Activated CD8-positive, alpha-beta T cell treated with anti-CD3 and anti-CD28 coated beads for 36 hours (primary cell): ENCODE results near the gene IGFN1. TPM values are rescaled to one million over a fixed set of nuclear protein-coding genes. Genes with fewer than 3 reads are reported as not detected.

Experiments used
- ATAC-seq: fragments of 200-7000 bp; cut with Tn5 transposase; one replicate; pipeline ENCODE4 v1.10.0; 2021; ENCODE audit warnings: mild to moderate bottlenecking, moderate library complexity
- CTCF ChIA-PET: fragments of 350-600 bp; sonication (Branson Sonifier 250); formaldehyde crosslinking; loops from one replicate; lab custom pipeline; 2021; ENCODE audit warnings: antibody characterized with exemption; lab: Charles Lee
- POLR2A ChIA-PET: fragments of 350-600 bp; sonication (Branson Sonifier 250); formaldehyde crosslinking; loops from one replicate; lab custom pipeline; 2021; ENCODE audit warnings: antibody characterized with exemption; lab: Charles Lee
- DNase-seq: peaks from one replicate; pipeline ENCODE4 v3.0.0-alpha.2; 2020
- H3K27ac Mint-ChIP-seq: one replicate; pipeline ENCODE4 v1.8.0; 2021; ENCODE audit warnings: mild to moderate bottlenecking, mixed read lengths
- H3K27me3 Mint-ChIP-seq: one replicate; pipeline ENCODE4 v1.8.0; 2021; ENCODE audit warnings: mixed read lengths
- H3K36me3 Mint-ChIP-seq: one replicate; pipeline ENCODE4 v1.8.0; 2021; ENCODE audit warnings: low read depth, mixed read lengths
- H3K4me1 Mint-ChIP-seq: one replicate; pipeline ENCODE4 v1.8.0; 2021; ENCODE audit warnings: low read depth, mixed read lengths
- H3K4me3 Mint-ChIP-seq: one replicate; pipeline ENCODE4 v1.8.0; 2021; ENCODE audit warnings: mild to moderate bottlenecking, moderate library complexity, mixed read lengths
- H3K9me3 Mint-ChIP-seq: one replicate; pipeline ENCODE4 v1.8.0; 2021; ENCODE audit warnings: mixed read lengths
- CTCF ChIP-seq: fragments of 200-600 bp; IDR thresholded peaks from one replicate; pipeline ENCODE4 v1.8.0; 2022; ENCODE audit warnings: antibody characterized with exemption, mild to moderate bottlenecking
- intact Hi-C: fragments of 100-400 bp; cut with micrococcal nuclease; formaldehyde crosslinking; loops from one replicate; pipeline ENCODE4 v1.10.0; 2022
- total RNA-seq, 2 experiments: library from RNA; stranded (reverse); gene quantifications; one replicate each; pipeline ENCODE4 v1.2.3, GENCODE V29; 2021

The IGFN1 gene
- total RNA-seq, 2 experiments from 2014 or later, result not detected

- ATAC-seq (no peak), DNase-seq (no peak)
- intact Hi-C loops, result loop anchor here (10.0 kb wide), 1 partner anchor 63 kb away; no protein-coding TSS in a partner anchor
- Mint-ChIP-seq H3K36me3 (no peaks in the 10 kb centered on the region), H3K27me3 (peaks cover 26% of the 10 kb centered on the region), H3K9me3 (no peaks in the 10 kb centered on the region), H3K27ac (no peak overlapping the region), H3K4me1 (no peaks in the 10 kb centered on the region), H3K4me3 (no peak overlapping the region)
- ChIA-PET POLR2A (no interaction called here), CTCF (interaction anchor here (1.2 to 1.8 kb wide), 2 partner anchors 120 to 123 kb away, joined by 3 to 4 read pairs; no protein-coding TSS in a partner anchor)
- TF ChIP-seq CTCF, result no peak
Measured at GRCh38 chr1:201241736-201242135, 51.1 kb downstream of the IGFN1 start.

GRCh38 chr1:201245082-201245481 lies 54.5 kb downstream of the IGFN1 start:
- Mint-ChIP-seq H3K36me3 (no peaks in the 10 kb centered on the region), H3K27ac (no peak overlapping the region), H3K4me3 (no peak overlapping the region), H3K27me3 (peaks cover 23% of the 10 kb centered on the region), H3K9me3 (no peaks in the 10 kb centered on the region), H3K4me1 (no peaks in the 10 kb centered on the region)
- POLR2A ChIA-PET, result no interaction called here
- TF ChIP-seq CTCF, result no peak
- intact Hi-C loops, result loop anchor here (10.0 kb wide), 1 partner anchor 60 kb away; no protein-coding TSS in a partner anchor
- CTCF ChIA-PET, result interaction anchor here (1.2 to 1.6 kb wide), 2 partner anchors 9 to 117 kb away, joined by 3 to 4 read pairs; no protein-coding TSS in a partner anchor
- no peak for DNase-seq
- no peak for ATAC-seq

GRCh38 chr1:201248721-201249559 lies 58.3 kb downstream of the IGFN1 start:
- H3K4me3 Mint-ChIP-seq, result no peak overlapping the region
- no peaks in the 10 kb centered on the region for H3K9me3 Mint-ChIP-seq
- ATAC-seq, result no peak
- no peak overlapping the region for H3K27ac Mint-ChIP-seq
- intact Hi-C loops, result loop anchor here (10.0 kb wide), 1 partner anchor 56 kb away; no protein-coding TSS in a partner anchor
- no peaks in the 10 kb centered on the region for H3K4me1 Mint-ChIP-seq
- peaks cover 3% of the 10 kb centered on the region for H3K27me3 Mint-ChIP-seq
- DNase-seq, result no peak
- ChIA-PET CTCF (no interaction called here), POLR2A (no interaction called here)
- TF ChIP-seq CTCF, result no peak
- H3K36me3 Mint-ChIP-seq, result no peaks in the 10 kb centered on the region

- H3K27me3 Mint-ChIP-seq, result no peaks in the 10 kb centered on the region
- ChIA-PET POLR2A (no interaction called here), CTCF (no interaction called here)
- intact Hi-C loops, result loop anchor here (5.0 kb wide), 1 partner anchor 112 kb away; no protein-coding TSS in a partner anchor
- no peak for DNase-seq
- no peak overlapping the region for H3K27ac Mint-ChIP-seq
- no peaks in the 10 kb centered on the region for H3K36me3 Mint-ChIP-seq
- no peaks in the 10 kb centered on the region for H3K9me3 Mint-ChIP-seq
- ATAC-seq, result no peak
- H3K4me1 Mint-ChIP-seq, result no peaks in the 10 kb centered on the region
- H3K4me3 Mint-ChIP-seq, result no peak overlapping the region
- TF ChIP-seq CTCF, result no peak
Measured at GRCh38 chr1:201250326-201251011, 59.8 kb downstream of the IGFN1 start.
